Ishikawa (cell line): ENCODE measurements around the gene ST7.

Source experiments
- CEBPB ChIP-seq: IDR thresholded peaks from 2 replicates; pipeline ENCODE4 v1.6.1; 2012
- CREB1 ChIP-seq: IDR thresholded peaks from 2 replicates; pipeline ENCODE4 v1.6.1; 2012; ENCODE audit warnings: low read depth
- EGR1 ChIP-seq: IDR thresholded peaks from 2 replicates; pipeline ENCODE4 v1.6.1; 2012
- EP300 ChIP-seq: IDR thresholded peaks from 2 replicates; pipeline ENCODE4 v1.6.1; 2012; ENCODE audit warnings: borderline replicate concordance
- FOXM1 ChIP-seq: IDR thresholded peaks from 2 replicates; pipeline ENCODE4 v1.6.1; 2012; ENCODE audit warnings: low read depth, borderline replicate concordance
- NFIC ChIP-seq: IDR thresholded peaks from 2 replicates; pipeline ENCODE4 v1.6.1; 2012
- RAD21 ChIP-seq: IDR thresholded peaks from 2 replicates; pipeline ENCODE4 v1.6.1; 2012; ENCODE audit warnings: low read depth
- TAF1 ChIP-seq: IDR thresholded peaks from 2 replicates; pipeline ENCODE4 v1.6.1; 2012; ENCODE audit warnings: low read depth, mild to moderate bottlenecking
- TCF12 ChIP-seq: IDR thresholded peaks from 2 replicates; pipeline ENCODE4 v1.6.1; 2012; ENCODE audit warnings: low read depth
- TEAD4 ChIP-seq: IDR thresholded peaks from 2 replicates; pipeline ENCODE4 v1.6.1; 2012
- YY1 ChIP-seq: IDR thresholded peaks from 2 replicates; pipeline ENCODE4 v1.6.1; 2012; ENCODE audit warnings: low read depth
- ZBTB7A ChIP-seq: IDR thresholded peaks from 2 replicates; pipeline ENCODE4 v1.6.1; 2012; ENCODE audit warnings: low read depth
- TF ChIP-seq, protein P1 (sequence below): IDR thresholded peaks from 2 replicates; pipeline ENCODE4 v1.6.1; 2012
- TF ChIP-seq, protein P2 (sequence below): IDR thresholded peaks from 2 replicates; pipeline ENCODE4 v1.6.1; 2012; ENCODE audit warnings: low read depth, mild to moderate bottlenecking
- TF ChIP-seq, protein P3 (sequence below): IDR thresholded peaks from 2 replicates; pipeline ENCODE4 v1.6.1; 2012

Gene ST7

DNA sequence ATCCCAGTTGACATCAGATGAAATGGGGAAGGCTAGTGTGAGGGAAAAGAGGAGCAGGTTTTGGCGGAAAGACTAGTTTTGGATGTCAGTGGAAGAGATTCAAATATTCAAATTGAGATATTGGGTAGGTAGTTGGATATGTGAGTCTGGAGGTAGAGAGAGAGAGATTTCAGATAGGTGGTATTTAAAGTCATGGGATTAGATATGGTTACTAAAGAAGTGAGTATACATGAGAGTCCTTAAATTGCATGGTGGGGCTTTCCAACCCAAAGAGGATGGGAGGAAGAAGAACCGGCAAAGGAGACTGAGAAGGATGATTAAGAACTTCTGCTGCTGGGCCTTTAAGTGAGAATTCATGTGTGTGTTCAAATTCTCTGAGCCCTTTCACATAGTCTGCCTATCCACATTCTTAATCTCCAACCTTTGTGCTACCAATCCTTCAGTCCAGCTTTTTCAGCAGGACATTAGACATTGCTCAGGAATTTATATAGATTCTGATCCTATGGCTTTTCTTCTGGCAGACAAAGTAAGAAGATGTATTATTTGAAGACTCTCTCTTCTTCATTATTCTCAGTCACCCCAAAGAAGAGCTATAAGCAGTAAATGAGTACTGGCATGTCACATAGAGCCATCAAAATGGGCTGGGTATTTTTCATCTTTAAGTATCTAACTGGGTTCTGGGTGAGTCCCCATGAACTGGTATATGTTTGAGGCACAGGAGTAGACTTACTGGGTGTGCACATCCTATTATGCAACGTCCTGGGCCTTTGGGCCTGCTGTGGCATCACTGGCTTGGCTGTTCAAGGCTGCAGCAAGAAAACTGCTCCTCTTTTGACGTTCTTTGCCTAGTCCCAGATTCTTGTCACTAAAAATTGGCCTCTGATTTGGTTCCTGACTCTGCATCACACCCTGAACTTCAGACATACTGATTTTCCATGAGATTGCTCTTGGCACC, 33.6 kb downstream of the ST7 start:
- TF ChIP-seq FOXM1 (no peak), RAD21 (no peak), TEAD4 (no peak), YY1 (no peak), CEBPB (no peak), EGR1 (no peak), EP300 (no peak), NFIC (no peak)
- TF ChIP-seq, protein P1, sequence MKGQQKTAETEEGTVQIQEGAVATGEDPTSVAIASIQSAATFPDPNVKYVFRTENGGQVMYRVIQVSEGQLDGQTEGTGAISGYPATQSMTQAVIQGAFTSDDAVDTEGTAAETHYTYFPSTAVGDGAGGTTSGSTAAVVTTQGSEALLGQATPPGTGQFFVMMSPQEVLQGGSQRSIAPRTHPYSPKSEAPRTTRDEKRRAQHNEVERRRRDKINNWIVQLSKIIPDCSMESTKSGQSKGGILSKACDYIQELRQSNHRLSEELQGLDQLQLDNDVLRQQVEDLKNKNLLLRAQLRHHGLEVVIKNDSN: no peak
- TF ChIP-seq, protein P2, sequence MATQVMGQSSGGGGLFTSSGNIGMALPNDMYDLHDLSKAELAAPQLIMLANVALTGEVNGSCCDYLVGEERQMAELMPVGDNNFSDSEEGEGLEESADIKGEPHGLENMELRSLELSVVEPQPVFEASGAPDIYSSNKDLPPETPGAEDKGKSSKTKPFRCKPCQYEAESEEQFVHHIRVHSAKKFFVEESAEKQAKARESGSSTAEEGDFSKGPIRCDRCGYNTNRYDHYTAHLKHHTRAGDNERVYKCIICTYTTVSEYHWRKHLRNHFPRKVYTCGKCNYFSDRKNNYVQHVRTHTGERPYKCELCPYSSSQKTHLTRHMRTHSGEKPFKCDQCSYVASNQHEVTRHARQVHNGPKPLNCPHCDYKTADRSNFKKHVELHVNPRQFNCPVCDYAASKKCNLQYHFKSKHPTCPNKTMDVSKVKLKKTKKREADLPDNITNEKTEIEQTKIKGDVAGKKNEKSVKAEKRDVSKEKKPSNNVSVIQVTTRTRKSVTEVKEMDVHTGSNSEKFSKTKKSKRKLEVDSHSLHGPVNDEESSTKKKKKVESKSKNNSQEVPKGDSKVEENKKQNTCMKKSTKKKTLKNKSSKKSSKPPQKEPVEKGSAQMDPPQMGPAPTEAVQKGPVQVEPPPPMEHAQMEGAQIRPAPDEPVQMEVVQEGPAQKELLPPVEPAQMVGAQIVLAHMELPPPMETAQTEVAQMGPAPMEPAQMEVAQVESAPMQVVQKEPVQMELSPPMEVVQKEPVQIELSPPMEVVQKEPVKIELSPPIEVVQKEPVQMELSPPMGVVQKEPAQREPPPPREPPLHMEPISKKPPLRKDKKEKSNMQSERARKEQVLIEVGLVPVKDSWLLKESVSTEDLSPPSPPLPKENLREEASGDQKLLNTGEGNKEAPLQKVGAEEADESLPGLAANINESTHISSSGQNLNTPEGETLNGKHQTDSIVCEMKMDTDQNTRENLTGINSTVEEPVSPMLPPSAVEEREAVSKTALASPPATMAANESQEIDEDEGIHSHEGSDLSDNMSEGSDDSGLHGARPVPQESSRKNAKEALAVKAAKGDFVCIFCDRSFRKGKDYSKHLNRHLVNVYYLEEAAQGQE: no peak
- TF ChIP-seq, protein P3, sequence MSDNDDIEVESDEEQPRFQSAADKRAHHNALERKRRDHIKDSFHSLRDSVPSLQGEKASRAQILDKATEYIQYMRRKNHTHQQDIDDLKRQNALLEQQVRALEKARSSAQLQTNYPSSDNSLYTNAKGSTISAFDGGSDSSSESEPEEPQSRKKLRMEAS: no peak

DNA sequence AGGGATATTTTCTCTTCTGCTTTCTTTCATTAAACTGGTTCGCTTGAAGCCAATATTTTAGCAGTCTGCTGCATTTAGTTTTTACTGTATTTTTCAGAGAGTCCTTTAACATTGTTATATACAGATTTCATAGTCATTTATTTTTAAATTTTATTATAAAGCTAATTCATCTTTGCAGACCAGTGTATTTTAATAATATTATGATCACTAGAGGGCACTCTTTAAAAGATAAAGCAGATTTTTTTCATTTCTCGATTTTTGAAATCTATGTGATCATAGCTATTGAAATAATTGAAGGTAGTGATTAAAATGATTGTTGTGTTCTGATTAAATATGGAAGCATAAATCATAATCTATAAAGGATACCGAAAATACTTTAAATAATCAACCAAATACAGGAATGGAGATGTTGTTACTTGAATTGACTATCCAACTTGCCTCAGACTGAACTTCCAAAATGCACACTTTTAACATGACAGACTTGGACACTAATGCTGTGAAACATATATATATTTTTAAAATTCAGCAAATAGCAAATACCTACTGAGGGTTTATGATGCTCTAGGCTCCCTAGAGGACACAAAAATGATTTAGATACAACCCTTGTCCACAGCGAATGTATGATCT, 35.2 kb downstream of the ST7 start:
- TF ChIP-seq RAD21: peak; percentile 33
- TF ChIP-seq, protein P2: no peak

DNA sequence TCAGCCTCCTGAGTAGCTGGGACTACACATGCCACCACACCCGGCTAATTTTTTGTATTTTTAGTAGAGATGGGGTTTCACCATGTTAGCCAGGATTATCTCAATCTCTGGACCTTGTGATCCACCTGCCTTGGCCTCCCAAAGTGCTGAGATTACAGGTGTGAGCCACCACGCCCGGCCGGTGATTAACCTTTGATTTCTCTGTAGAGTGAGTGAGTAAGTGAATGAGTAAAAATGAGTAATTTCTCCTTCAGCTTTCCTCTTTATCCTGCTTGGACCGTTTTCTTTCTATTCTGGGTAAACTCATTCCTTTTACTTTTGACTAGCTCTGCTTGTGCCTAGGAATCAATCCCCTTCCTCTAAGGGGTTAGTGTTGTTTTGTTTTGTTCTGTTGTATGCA, 36.8 kb downstream of the ST7 start:
- no peak for TF ChIP-seq YY1
- no peak for TF ChIP-seq EGR1
- no peak for TF ChIP-seq FOXM1
- TF ChIP-seq, protein P3: no peak
- no peak for TF ChIP-seq CREB1

DNA sequence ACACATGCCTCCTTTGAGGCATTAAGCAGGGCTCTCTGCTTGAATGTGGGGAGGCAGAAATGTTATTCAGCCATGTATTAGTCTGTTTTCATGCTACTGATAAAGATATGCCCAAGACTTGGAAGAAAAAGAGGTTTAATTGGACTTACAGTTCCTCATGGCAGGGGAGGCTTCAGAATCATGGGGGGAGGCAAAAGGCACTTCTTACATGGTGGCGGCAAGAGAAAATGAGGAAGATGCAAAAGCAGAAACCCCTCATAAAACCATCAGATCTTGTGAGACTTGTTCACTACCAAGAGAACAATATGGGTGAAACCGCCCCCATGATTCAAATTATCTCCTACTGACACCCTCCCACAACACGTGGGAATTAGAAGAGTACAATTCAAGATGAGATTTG, 37.9 kb downstream of the ST7 start:
- TF ChIP-seq CEBPB (no peak), TCF12 (no peak), TEAD4 (no peak)
- TF ChIP-seq, protein P3: no peak

DNA sequence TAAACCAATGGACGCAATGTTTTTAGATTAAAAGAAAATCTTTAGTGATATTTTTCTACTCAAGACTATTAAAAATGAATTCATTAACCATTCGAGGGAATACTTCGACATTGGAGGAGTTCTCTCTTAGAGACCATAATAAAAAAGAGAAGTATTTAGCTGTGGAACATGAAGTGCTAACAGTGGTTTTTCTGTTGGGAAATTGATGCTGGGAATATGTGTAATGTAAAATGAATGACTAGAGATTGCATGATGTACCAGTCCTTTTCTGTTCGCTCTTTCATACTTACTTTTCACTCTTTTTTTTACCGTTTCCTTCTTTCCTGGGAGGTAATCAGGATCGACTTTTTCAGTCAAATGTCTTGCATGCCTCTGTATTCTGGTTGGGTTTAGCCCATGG, 41.3 kb downstream of the ST7 start:
- TF ChIP-seq ZBTB7A: no peak
- no peak for TF ChIP-seq TAF1
- TF ChIP-seq EP300: no peak
- no peak for TF ChIP-seq EGR1

DNA sequence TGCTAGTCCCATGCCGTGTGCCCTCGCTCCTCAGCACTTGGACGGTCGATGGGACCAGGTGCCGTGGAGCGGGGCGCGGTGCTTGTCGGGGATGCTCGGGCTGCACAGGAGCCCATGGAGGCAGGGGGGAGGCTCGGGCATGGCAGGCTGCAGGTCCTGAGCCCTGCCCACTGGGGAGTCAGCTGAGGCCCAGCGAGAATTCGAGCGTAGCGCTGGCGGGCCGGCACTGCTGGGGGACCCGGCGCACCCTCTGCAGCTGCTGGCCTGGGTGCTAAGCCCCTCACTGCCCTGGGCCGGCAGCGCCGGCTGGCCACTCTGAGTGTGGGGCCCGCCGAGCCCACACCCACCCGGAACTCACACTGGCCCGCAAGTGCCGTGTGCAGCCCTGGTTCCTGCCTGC, 44.7 kb downstream of the ST7 start:
- TF ChIP-seq ZBTB7A (no peak), FOXM1 (no peak), EP300 (no peak), TCF12 (no peak), YY1 (no peak), CREB1 (no peak), TEAD4 (no peak), CEBPB (no peak), TAF1 (no peak), NFIC (no peak), RAD21 (no peak), EGR1 (no peak)
- TF ChIP-seq, protein P2: no peak
- TF ChIP-seq, protein P1: no peak
- TF ChIP-seq, protein P3: no peak
